Fibroblast of the aortic adventitia (primary cell): ENCODE data around the gene MED27. TPM values are rescaled to one million over a fixed set of nuclear protein-coding genes. Genes with fewer than 3 reads are reported as not detected.

Experiments
- DNase-seq: peaks from one replicate; pipeline ENCODE4 v3.0.0-alpha.2; 2010; ENCODE audit warnings: low read depth
- H3K4me3 ChIP-seq: 2 replicates; pipeline ENCODE4 v1.5.1; 2011; ENCODE audit warnings: low read depth, mild to moderate bottlenecking, control low read depth, low read length, moderate library complexity
- CTCF ChIP-seq: IDR thresholded peaks from 2 replicates; pipeline ENCODE4 v1.5.1; 2011; ENCODE audit warnings: mild to moderate bottlenecking, low read length, control low read depth, inconsistent platforms; ENCODE audit not compliant: insufficient read depth
- total RNA-seq: library from RNA; depleted of rRNA; stranded (reverse); fragments of >200 nt; gene quantifications from 2 replicates; pipeline ENCODE4 v1.2.3, GENCODE V29; 2012; ENCODE audit warnings: low replicate concordance

MED27 gene
- total RNA-seq, 1 donor = 29.4 TPM

DNA sequence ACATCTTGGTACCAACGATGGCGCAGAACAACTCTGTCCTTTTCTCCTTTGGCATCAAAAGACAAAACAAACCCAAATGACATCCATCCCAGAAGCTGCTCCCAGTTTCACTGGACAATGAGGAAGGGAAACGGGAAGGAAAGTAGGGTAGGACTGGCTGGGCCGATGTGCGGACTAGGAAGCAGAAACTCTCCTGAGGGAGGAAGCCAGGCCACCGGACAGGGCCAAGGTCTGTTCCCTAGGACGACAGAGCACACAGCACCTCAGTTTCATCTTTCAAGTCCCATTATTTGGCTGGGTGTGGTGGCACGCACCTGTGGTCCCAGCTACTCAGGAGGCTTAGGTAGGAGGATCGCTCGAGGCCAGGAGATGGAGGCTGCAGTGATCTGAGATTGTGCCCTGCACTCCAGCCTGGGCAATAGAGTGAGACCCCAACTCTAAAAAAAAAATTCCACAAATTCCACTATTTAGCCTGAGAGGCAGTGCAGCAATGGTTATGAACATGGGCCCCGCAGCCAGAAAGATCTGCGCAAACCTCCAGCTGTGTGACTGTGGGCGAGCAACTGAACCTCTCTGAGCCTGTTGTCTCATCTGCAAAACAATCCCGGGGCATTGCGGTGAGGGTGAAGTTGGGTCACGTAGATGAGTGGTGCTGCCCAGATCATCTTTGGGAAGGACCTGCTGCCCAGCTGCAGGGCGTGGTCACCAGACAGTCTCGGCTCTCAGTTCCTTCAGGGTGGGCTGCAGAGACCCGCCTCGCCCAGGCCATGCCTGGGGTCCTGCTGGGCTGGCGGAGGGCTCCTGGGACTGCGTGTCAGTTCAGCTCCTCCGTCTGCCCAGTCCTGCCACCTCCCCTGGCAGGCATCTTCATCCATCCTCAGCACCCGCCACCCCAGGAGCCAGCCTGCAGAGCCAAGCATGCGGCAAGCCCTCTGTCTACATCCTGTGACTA, 238.6 kb downstream of the MED27 start:
- no peak overlapping the region for H3K4me3 ChIP-seq
- DNase-seq = no peak
- TF ChIP-seq CTCF = no peak

- DNase-seq = no peak
These were observed 239.4 kb downstream of the MED27 start for GRCh38 chr9:131840220-131840619.

GRCh38 chr9:131839281-131840084, 240.2 kb downstream of the MED27 start:
- peak; percentile 9 for DNase-seq
- no peak overlapping the region for H3K4me3 ChIP-seq
- TF ChIP-seq CTCF = no peak

More at GRCh38 chr9:131840220-131840619, 239.4 kb downstream of the MED27 start:
- no peak for TF ChIP-seq CTCF
- no peak overlapping the region for H3K4me3 ChIP-seq

DNA sequence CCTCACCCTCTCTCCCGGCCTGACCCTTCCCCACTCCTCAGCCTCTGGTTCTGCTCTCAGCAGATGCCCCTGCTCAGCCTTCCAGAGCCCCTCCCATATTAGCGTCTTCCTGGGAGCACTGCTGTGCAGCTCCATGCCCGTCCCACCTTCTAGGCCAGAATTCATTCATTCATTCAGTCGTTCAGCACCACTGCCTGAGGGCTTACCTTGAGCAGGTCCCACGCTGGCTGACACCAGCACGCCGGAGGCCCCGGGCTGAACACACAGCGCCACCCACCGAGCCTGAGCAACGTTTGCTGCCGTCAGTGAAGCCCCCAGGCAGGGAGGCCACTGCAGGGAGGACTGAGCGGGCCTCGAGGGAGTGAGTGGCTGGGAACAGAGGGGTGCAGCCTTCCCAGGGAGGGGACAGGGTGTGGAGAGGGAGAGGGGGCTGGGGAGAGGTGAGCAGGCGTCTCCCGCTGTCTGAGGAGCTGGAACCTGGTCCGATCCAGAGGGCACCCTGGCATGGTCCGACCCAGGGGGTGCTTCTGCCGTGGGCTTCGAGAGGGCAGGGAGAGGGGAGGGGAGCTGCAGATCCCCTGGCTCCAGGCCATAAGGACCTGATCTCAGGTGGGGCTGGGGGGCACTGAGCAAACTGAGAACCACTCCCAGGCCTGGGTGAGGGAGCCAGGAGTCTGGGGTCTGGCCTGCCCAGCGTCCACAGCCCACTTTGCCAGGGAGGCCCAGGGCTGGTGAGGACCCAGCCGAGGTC, 241.0 kb downstream of the MED27 start:
- no peak for TF ChIP-seq CTCF
- no peak overlapping the region for H3K4me3 ChIP-seq
- DNase-seq = no peak

- no peak for DNase-seq
- TF ChIP-seq CTCF = no peak
- H3K4me3 ChIP-seq = no peak overlapping the region
These were observed 241.8 kb downstream of the MED27 start for GRCh38 chr9:131837836-131838235.

DNA sequence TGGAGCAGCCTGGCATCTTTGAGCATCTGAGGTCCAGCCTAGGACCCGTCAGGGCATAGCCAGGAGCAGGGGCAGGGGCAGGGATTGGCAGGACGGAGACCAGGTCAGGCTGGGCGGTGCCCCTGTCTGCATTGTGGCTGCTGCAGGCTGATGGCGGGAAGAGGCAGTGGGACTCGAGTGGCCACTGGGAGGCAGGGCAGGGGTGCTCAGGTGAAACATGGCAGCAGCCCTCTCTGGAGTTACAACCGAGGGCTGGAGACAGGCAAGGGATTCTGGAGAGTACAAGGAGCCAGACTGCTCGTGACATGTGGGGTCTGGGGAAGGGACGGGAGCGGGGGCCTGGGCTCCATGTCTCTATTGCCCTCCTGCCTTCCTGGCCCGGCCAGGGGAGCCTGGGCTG, 242.4 kb downstream of the MED27 start:
- no peak for DNase-seq
- TF ChIP-seq CTCF = no peak
- no peak overlapping the region for H3K4me3 ChIP-seq
